SK-N-MC (cell line): ENCODE data around the gene CPHXL.

Experiments
- EZH2 ChIP-seq: fragments of 200-600 bp; sonication (generic); IDR thresholded peaks from one replicate; pipeline ENCODE4 v1.6.1; 2017; ENCODE audit warnings: antibody characterized with exemption
- FOXP2 ChIP-seq: optimal IDR thresholded peaks from 2 replicates; pipeline ENCODE3; 2011; ENCODE audit warnings: mild to moderate bottlenecking, moderate library complexity; ENCODE audit not compliant: insufficient read depth; ENCODE audit errors: extremely low read length, control extremely low read depth
- POLR2AphosphoS5 ChIP-seq: IDR thresholded peaks from 2 replicates; pipeline ENCODE4 v1.6.1; 2012; ENCODE audit warnings: mild to moderate bottlenecking, low read depth, low read length, borderline replicate concordance

GRCh38 chr16:75714661-75715060 lies 11.6 kb downstream of the CPHXL start:
- TF ChIP-seq EZH2 (no peak), POLR2AphosphoS5 (no peak), FOXP2 (no peak)
